Psoas muscle (tissue), 8 donors: ENCODE results near the gene AFF1. TPM values are rescaled to one million over a fixed set of nuclear protein-coding genes. Genes with fewer than 3 reads are reported as not detected.

Experiments
- ATAC-seq, 4 donors: fragments of 200-7000 bp; cut with Tn5 transposase; one replicate each; pipeline ENCODE4 v1.9.1; 2020; ENCODE audit warnings: moderate library complexity in 3 of 4, mild to moderate bottlenecking in 2 of 4
- DNase-seq, 2 donors: peaks; one replicate each; pipeline ENCODE4 v3.0.0-alpha.2; 2020
- H3K27ac ChIP-seq: fragments of 200-600 bp; one replicate; pipeline ENCODE4 v1.8.0; 2022
- H3K27me3 ChIP-seq, 3 donors: fragments of 200-600 bp in 1 of 3; one replicate each; pipeline versions ENCODE4 v1.6.1 to v1.8.0; 2013 to 2022; ENCODE audit warnings: low read length in 2 of 3, mild to moderate bottlenecking in 2 of 3, moderate library complexity in 1 of 3; ENCODE audit not compliant: insufficient read depth in 3 of 3
- H3K36me3 ChIP-seq, 2 donors: fragments of 200-600 bp in 1 of 2; one replicate each; pipeline versions ENCODE4 v1.6.1 to v1.8.0; 2013 to 2022; ENCODE audit warnings: low read depth in 1 of 2, mild to moderate bottlenecking in 1 of 2, moderate library complexity in 1 of 2; ENCODE audit not compliant: insufficient read depth in 1 of 2
- H3K4me1 ChIP-seq: fragments of 200-600 bp; one replicate; pipeline ENCODE4 v1.8.0; 2022
- H3K4me3 ChIP-seq: fragments of 200-600 bp; one replicate; pipeline ENCODE4 v1.8.0; 2022; ENCODE audit warnings: mild to moderate bottlenecking
- H3K9me3 ChIP-seq: fragments of 200-600 bp; one replicate; pipeline ENCODE4 v1.8.0; 2022
- CTCF ChIP-seq: fragments of 200-600 bp; IDR thresholded peaks from one replicate; pipeline ENCODE4 v1.8.0; 2022; ENCODE audit warnings: antibody characterized with exemption
- WGBS, 3 donors: extraction: QIAGEN DNeasy Blood & Tissue Kit; methylation state at CpG; one replicate each; pipeline versions ENCODE4 v1.1.6 to v1.1.7; 2013; 5-methylcytosine and 5-hydroxymethylcytosine counted together
- intact Hi-C, 2 donors: fragments of 100-400 bp; cut with DNase I; formaldehyde crosslinking; loops; one replicate each; pipeline versions ENCODE4 v1.11.0 to v1.14.2; 2022
- polyA plus RNA-seq, 3 donors: library from polyadenylated mRNA; stranded (reverse); fragments of 200-250 nt; gene quantifications; one replicate each; pipeline ENCODE4 v1.2.3, GENCODE V29; 2013
- total RNA-seq, 4 donors: library from RNA; stranded (reverse); fragmentation: NEBNext Ultra II Directional in 2 of 4; extraction: Animal tissue kit (Norgen Biotek cat#: 25700) in 2 of 4; gene quantifications; one replicate each; pipeline versions ENCODE4 v1.2.1 to v1.2.4, GENCODE V29; 2021 to 2023
- donor health status: healthy with polysubstance abuse.
- donor health status: DM: no; HTN: no; CAD: no; lungs with moderate emphysema.
- donor health status: Bipolar disorder and iron deficiency.
- donor health status: healthy.
- donor health status: DM: yes; HTN: yes; CAD: no.
- donor health status: DM: no; HTN: no; CAD: no.
- donor health status: DM: no; HTN: no; CAD: no.
- donor health status: DM: yes; HTN: yes; CAD: no.

The AFF1 gene
- total and polyA plus RNA-seq, 7 donors = 62.7 to 171 (median 120) TPM

GRCh38 chr4:87047281-87047798 is 112.5 kb downstream of the AFF1 start:
- Histone ChIP-seq H3K9me3 (no peaks in the 10 kb centered on the region), H3K27me3 (no peaks in the 10 kb centered on the region), H3K36me3 (peaks cover 0 to 31% of the 10 kb centered on the region in 2 donors), H3K4me3 (no peak overlapping the region), H3K27ac (peak overlapping the region; percentile 91), H3K4me1 (peaks cover 64% of the 10 kb centered on the region)
- WGBS, 3 donors = 94 to 97% (median 96%) methylated on average over 11 of the region's 11 CpGs
- ATAC-seq (no peak), DNase-seq (no peak)
- no peak for TF ChIP-seq CTCF
- intact Hi-C loops = loop anchor here in 1 of 2 donors (5.0 kb wide), 1 partner anchor 35 kb away; no protein-coding TSS in a partner anchor

- no peak for TF ChIP-seq CTCF
- peaks cover 63% of the 10 kb centered on the region for H3K4me1 ChIP-seq
Measured at GRCh38 chr4:87049508-87049907, 114.7 kb downstream of the AFF1 start.

GRCh38 chr4:87050596-87050995 is 115.8 kb downstream of the AFF1 start:
- ATAC-seq = peak in 2 of 4 donors; percentile 27 to 43
- Histone ChIP-seq H3K4me3 (no peak overlapping the region), H3K36me3 (peaks cover 0 to 31% of the 10 kb centered on the region in 2 donors), H3K4me1 (peaks cover 63% of the 10 kb centered on the region), H3K9me3 (no peaks in the 10 kb centered on the region), H3K27me3 (no peaks in the 10 kb centered on the region), H3K27ac (peak overlapping the region; percentile 87)
- TF ChIP-seq CTCF = no peak
- 58 to 88% (median 72%) methylated on average over 12 of the region's 12 CpGs for WGBS, 3 donors
- intact Hi-C loops = no loop called here
- peak in 1 of 2 donors; percentile 62 for DNase-seq

More at GRCh38 chr4:87049508-87049907, 114.7 kb downstream of the AFF1 start:
- H3K9me3 ChIP-seq = no peaks in the 10 kb centered on the region
- H3K36me3 ChIP-seq = peaks cover 0 to 31% of the 10 kb centered on the region in 2 donors
- H3K27me3 ChIP-seq = no peaks in the 10 kb centered on the region
- intact Hi-C loops = loop anchor here in 1 of 2 donors (5.0 kb wide), 1 partner anchor 37 kb away; no protein-coding TSS in a partner anchor
- peak overlapping the region; percentile 87 for H3K27ac ChIP-seq
- DNase-seq (no peak), ATAC-seq (peak in 1 of 4 donors; percentile 17)
- H3K4me3 ChIP-seq = no peak overlapping the region
- 49 to 78% (median 60%) methylated on average over 9 of the region's 9 CpGs for WGBS, 3 donors

- no peak for TF ChIP-seq CTCF
- Histone ChIP-seq H3K27me3 (no peaks in the 10 kb centered on the region), H3K4me1 (peaks cover 63% of the 10 kb centered on the region), H3K27ac (peak overlapping the region; percentile 87), H3K9me3 (no peaks in the 10 kb centered on the region), H3K36me3 (peaks cover 0 to 31% of the 10 kb centered on the region in 2 donors), H3K4me3 (no peak overlapping the region)
- intact Hi-C loops = no loop called here
- ATAC-seq = no peak
- DNase-seq = no peak
- WGBS, 3 donors = 79 to 84% (median 79%) methylated on average over 9 to 10 of the region's 10 CpGs
Measured at GRCh38 chr4:87051121-87051713, 116.4 kb downstream of the AFF1 start.
